B cell (primary cell): Measurements from ENCODE around the gene ATP6V1C2. TPM values are rescaled to one million over a fixed set of nuclear protein-coding genes. Genes with fewer than 3 reads are reported as not detected.
A peak's percentile ranks its signal among the peaks of the same experiment; 100 is the strongest.

ENCODE experiments used
- ATAC-seq: fragments of 200-7000 bp; cut with Tn5 transposase; one replicate; pipeline ENCODE4 v1.10.0; 2021; ENCODE audit warnings: low read depth, mild to moderate bottlenecking, moderate number of reproducible peaks, moderate library complexity
- CTCF ChIA-PET: fragments of 350-600 bp; sonication (Branson Sonifier 250); formaldehyde crosslinking; loops from one replicate; lab custom pipeline; 2021; ENCODE audit warnings: antibody characterized with exemption, inconsistent platforms; lab: Charles Lee
- POLR2A ChIA-PET: fragments of 350-600 bp; sonication (Branson Sonifier 250); formaldehyde crosslinking; loops from one replicate; lab custom pipeline; 2021; ENCODE audit warnings: antibody characterized with exemption; lab: Charles Lee
- DNase-seq: peaks from one replicate; pipeline ENCODE4 v3.0.0; 2013
- H2AFZ ChIP-seq: 2 replicates; pipeline ENCODE4 v1.6.1; 2012; ENCODE audit warnings: mild to moderate bottlenecking, low read depth, low read length; ENCODE audit not compliant: insufficient read depth, poor library complexity, severe bottlenecking
- H3K27ac ChIP-seq, 2 donors: 1 replicate in 1 of 2; 2 replicates in 1 of 2; pipeline ENCODE4 v1.5.1; 2012 to 2013; ENCODE audit warnings: low read length in 2 of 2, mild to moderate bottlenecking in 2 of 2, moderate library complexity in 1 of 2
- H3K27me3 ChIP-seq, 4 experiments: fragments of 200-600 bp in 1 of 4; sonication (generic) in 1 of 4; replicated peaks in 1 of 4; 1 replicate in 2 of 4; 2 replicates in 2 of 4; pipeline versions ENCODE4 v1.6.1 to v1.7.0; 2013 to 2016; ENCODE audit warnings: low read length in 3 of 4, mild to moderate bottlenecking in 2 of 4, mixed read lengths in 1 of 4, moderate library complexity in 1 of 4; ENCODE audit not compliant: insufficient read depth in 4 of 4, control insufficient read depth in 3 of 4; ENCODE audit errors: control extremely low read depth in 1 of 4
- H3K36me3 ChIP-seq, 2 experiments: replicated peaks in 1 of 2; 1 replicate in 1 of 2; 2 replicates in 1 of 2; pipeline versions ENCODE4 v1.6.1 to v1.7.1; 2013; ENCODE audit warnings: low read length in 1 of 2; ENCODE audit not compliant: insufficient read depth in 2 of 2, control insufficient read depth in 1 of 2; ENCODE audit errors: control extremely low read depth in 1 of 2, extremely low read depth in 1 of 2
- H3K4me1 ChIP-seq, 2 donors: fragments of 200-600 bp in 1 of 2; sonication (generic) in 1 of 2; 1 replicate in 1 of 2; 2 replicates in 1 of 2; pipeline versions ENCODE4 v1.5.1 to v1.6.1; 2013 to 2017; ENCODE audit warnings: low read length in 2 of 2; ENCODE audit not compliant: control insufficient read depth in 2 of 2, insufficient read depth in 2 of 2
- H3K4me2 ChIP-seq: replicated peaks from 2 replicates; pipeline ENCODE3; 2012; ENCODE audit warnings: mild to moderate bottlenecking, low read depth, low read length; ENCODE audit not compliant: poor library complexity, severe bottlenecking
- H3K4me3 ChIP-seq, 5 experiments: fragments of 200-600 bp in 1 of 5; sonication (generic) in 1 of 5; 1 replicate in 3 of 5; 2 replicates in 2 of 5; pipeline versions ENCODE4 v1.5.1 to v1.7.0; 2011 to 2016; ENCODE audit warnings: low read length in 4 of 5, mild to moderate bottlenecking in 4 of 5, low read depth in 2 of 5, control low read depth in 1 of 5, moderate library complexity in 1 of 5; ENCODE audit not compliant: insufficient read depth in 1 of 5; ENCODE audit errors: control extremely low read depth in 1 of 5, extremely low read depth in 1 of 5
- H3K79me2 ChIP-seq: fragments of 200-600 bp; sonication (generic); one replicate; pipeline ENCODE4 v1.6.0; 2016; ENCODE audit warnings: low read length; ENCODE audit not compliant: control insufficient read depth, insufficient read depth
- H3K9ac ChIP-seq: fragments of 200-600 bp; sonication (generic); 2 replicates; pipeline ENCODE4 v1.6.1; 2017; ENCODE audit warnings: mild to moderate bottlenecking, low read length, moderate library complexity
- H3K9me3 ChIP-seq, 3 donors: one replicate each; pipeline versions ENCODE4 v1.6.1 to v1.7.1; 2013; ENCODE audit warnings: low read length in 2 of 3; ENCODE audit not compliant: control insufficient read depth in 2 of 3, insufficient read depth in 1 of 3; ENCODE audit errors: control extremely low read depth in 1 of 3
- H4K20me1 ChIP-seq: 2 replicates; pipeline ENCODE4 v1.6.0; 2012; ENCODE audit warnings: mild to moderate bottlenecking, low read length; ENCODE audit not compliant: insufficient read depth, control insufficient read depth, poor library complexity, severe bottlenecking
- H3K27ac Mint-ChIP-seq: one replicate; pipeline ENCODE4 v1.8.0; 2021; ENCODE audit warnings: mixed read lengths
- H3K27me3 Mint-ChIP-seq: one replicate; pipeline ENCODE4 v1.8.0; 2021; ENCODE audit warnings: mixed read lengths
- H3K4me1 Mint-ChIP-seq: one replicate; pipeline ENCODE4 v1.8.0; 2021; ENCODE audit warnings: mixed read lengths
- H3K4me3 Mint-ChIP-seq: one replicate; pipeline ENCODE4 v1.8.0; 2021; ENCODE audit warnings: mixed read lengths
- H3K9me3 Mint-ChIP-seq: one replicate; pipeline ENCODE4 v1.8.0; 2022; ENCODE audit warnings: mixed read lengths; ENCODE audit not compliant: insufficient read depth
- EZH2 ChIP-seq: IDR thresholded peaks from 2 replicates; pipeline ENCODE4 v1.6.1; 2012; ENCODE audit warnings: borderline replicate concordance, low read depth, mild to moderate bottlenecking, moderate library complexity, low read length; ENCODE audit not compliant: insufficient read depth, poor library complexity, severe bottlenecking
- WGBS: methylation state at CpG from one replicate; pipeline ENCODE4 v1.1.5; 2013; ENCODE audit warnings: missing lambda C conversion rate; ENCODE audit not compliant: insufficient coverage; 5-methylcytosine and 5-hydroxymethylcytosine counted together
- intact Hi-C: fragments of 100-400 bp; cut with micrococcal nuclease; formaldehyde crosslinking; loops from one replicate; pipeline ENCODE4 v1.10.0; 2022
- polyA plus RNA-seq: library from polyadenylated mRNA; depleted of rRNA; stranded (reverse); fragments of >200 nt; gene quantifications from 2 replicates; pipeline ENCODE4 v1.2.3, GENCODE V29; 2012
- total RNA-seq, 2 donors: library from RNA; stranded (reverse); fragments of 120-200 nt in 1 of 2; gene quantifications; 1 replicate in 1 of 2; 2 replicates in 1 of 2; pipeline versions ENCODE4 v1.2.3 to v1.2.4, GENCODE V29; 2013 to 2022
- TF ChIP-seq, protein P1 (sequence below): fragments of 200-600 bp; IDR thresholded peaks from one replicate; pipeline ENCODE4 v1.8.0; 2022; ENCODE audit warnings: antibody characterized with exemption, mild to moderate bottlenecking

Gene ATP6V1C2
- total and polyA plus RNA-seq, 2 donors (not counting 1 experiment from before 2014, with no cell fraction given): 0.54 to 4.4 TPM

GRCh38 chr2:10720306-10720705 lies 1.1 kb upstream of the ATP6V1C2 start:
- Mint-ChIP-seq H3K4me3 (peak overlapping the region; percentile 81), H3K27me3 (peaks cover 30% of the 10 kb centered on the region), H3K9me3 (no peaks in the 10 kb centered on the region), H3K4me1 (peaks cover 19% of the 10 kb centered on the region), H3K27ac (peak overlapping the region; percentile 37)
- no peak for TF ChIP-seq EZH2
- TF ChIP-seq, protein P1, sequence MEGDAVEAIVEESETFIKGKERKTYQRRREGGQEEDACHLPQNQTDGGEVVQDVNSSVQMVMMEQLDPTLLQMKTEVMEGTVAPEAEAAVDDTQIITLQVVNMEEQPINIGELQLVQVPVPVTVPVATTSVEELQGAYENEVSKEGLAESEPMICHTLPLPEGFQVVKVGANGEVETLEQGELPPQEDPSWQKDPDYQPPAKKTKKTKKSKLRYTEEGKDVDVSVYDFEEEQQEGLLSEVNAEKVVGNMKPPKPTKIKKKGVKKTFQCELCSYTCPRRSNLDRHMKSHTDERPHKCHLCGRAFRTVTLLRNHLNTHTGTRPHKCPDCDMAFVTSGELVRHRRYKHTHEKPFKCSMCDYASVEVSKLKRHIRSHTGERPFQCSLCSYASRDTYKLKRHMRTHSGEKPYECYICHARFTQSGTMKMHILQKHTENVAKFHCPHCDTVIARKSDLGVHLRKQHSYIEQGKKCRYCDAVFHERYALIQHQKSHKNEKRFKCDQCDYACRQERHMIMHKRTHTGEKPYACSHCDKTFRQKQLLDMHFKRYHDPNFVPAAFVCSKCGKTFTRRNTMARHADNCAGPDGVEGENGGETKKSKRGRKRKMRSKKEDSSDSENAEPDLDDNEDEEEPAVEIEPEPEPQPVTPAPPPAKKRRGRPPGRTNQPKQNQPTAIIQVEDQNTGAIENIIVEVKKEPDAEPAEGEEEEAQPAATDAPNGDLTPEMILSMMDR: no peak
- intact Hi-C loops: no loop called here
- ATAC-seq (no peak), DNase-seq (no peak)
- Histone ChIP-seq H3K27ac (no peak overlapping the region), H3K4me1 (peaks cover 16 to 19% of the 10 kb centered on the region in 2 donors), H3K79me2 (no peaks in the 10 kb centered on the region), H3K4me2 (no peak overlapping the region), H4K20me1 (no peaks in the 10 kb centered on the region), H3K9me3 (peaks cover 0 to 5% (median 0%) of the 10 kb centered on the region in 3 donors), H3K36me3 (no peaks in the 10 kb centered on the region), H3K9ac (no peak overlapping the region), H2AFZ (no peak overlapping the region), H3K4me3 (no peak overlapping the region), H3K27me3 (peaks cover 0 to 42% (median 24%) of the 10 kb centered on the region in 4 experiments)
- POLR2A ChIA-PET: no interaction called here
- 85% methylated on average over 6 of the region's 7 CpGs for WGBS
- CTCF ChIA-PET: no interaction called here

DNA sequence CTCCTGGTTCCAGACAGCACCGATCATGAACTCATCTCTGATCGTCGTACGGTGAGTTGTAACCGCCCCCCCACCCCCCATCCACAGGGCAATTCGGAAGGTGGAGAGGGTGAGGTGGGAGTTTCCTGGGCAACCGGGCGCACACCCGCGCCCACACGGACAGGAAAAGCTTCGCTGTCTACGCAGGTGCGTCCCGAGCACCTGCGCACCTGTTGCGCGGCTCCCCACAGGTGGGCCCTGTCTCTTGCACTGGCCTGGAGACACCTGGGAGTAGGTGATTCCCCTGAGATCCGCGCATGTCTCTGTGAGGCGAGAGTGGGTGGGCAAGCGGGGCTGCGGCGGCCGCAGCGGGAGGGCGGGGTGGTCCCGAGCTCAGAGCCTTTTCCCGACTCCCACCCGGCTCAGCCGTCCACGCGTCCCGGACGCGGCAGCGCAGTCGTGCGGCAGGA lies 459 bp upstream of the ATP6V1C2 start:
- Histone ChIP-seq H2AFZ (peak overlapping the region; percentile 70), H3K79me2 (no peaks in the 10 kb centered on the region), H3K36me3 (no peaks in the 10 kb centered on the region), H3K9ac (peak overlapping the region; percentile 62), H3K4me3 (peak overlapping the region in 4 of 5 experiments; percentile 41 to 64 (median 57)), H3K27ac (no peak overlapping the region), H3K4me1 (peaks cover 16 to 19% of the 10 kb centered on the region in 2 donors), H4K20me1 (no peaks in the 10 kb centered on the region), H3K4me2 (peak overlapping the region; percentile 89), H3K27me3 (peaks cover 0 to 42% (median 24%) of the 10 kb centered on the region in 4 experiments), H3K9me3 (peaks cover 0 to 5% (median 0%) of the 10 kb centered on the region in 3 donors)
- H3K27ac Mint-ChIP-seq: peak overlapping the region; percentile 15
- ATAC-seq (peak; percentile 34), DNase-seq (peak; percentile 60)
- no peaks in the 10 kb centered on the region for H3K9me3 Mint-ChIP-seq
- POLR2A ChIA-PET: no interaction called here
- CTCF ChIA-PET: no interaction called here
- H3K4me1 Mint-ChIP-seq: peaks cover 19% of the 10 kb centered on the region
- WGBS: under 1% methylated on average over 33 of the region's 39 CpGs
- peak overlapping the region; percentile 81 for H3K4me3 Mint-ChIP-seq
- H3K27me3 Mint-ChIP-seq: peaks cover 30% of the 10 kb centered on the region
- TF ChIP-seq, protein P1: no peak
- no peak for TF ChIP-seq EZH2
- intact Hi-C loops: no loop called here
